ENCODE results near the gene HACD2.

HACD2 gene

GRCh38 chr3:123527046-123527445, 57.8 kb downstream of the HACD2 start:
- no peak overlapping the region for H3K27ac Mint-ChIP-seq
- peaks cover 21% of the 10 kb centered on the region for H3K36me3 Mint-ChIP-seq
- no peak for DNase-seq (ENCODE audit: low spot score in 2 of 2)
- ATAC-seq: no peak
- peaks cover 22% of the 10 kb centered on the region for H3K4me1 Mint-ChIP-seq
- no peaks in the 10 kb centered on the region for H3K9me3 Mint-ChIP-seq
- no peak overlapping the region for H3K4me3 Mint-ChIP-seq

- peaks cover 26% of the 10 kb centered on the region for H3K36me3 Mint-ChIP-seq
- H3K27ac Mint-ChIP-seq: no peak overlapping the region
- H3K4me3 Mint-ChIP-seq: no peak overlapping the region
- no peaks in the 10 kb centered on the region for H3K9me3 Mint-ChIP-seq
- no peak for DNase-seq (ENCODE audit: low spot score in 2 of 2)
- ATAC-seq: no peak
- H3K4me1 Mint-ChIP-seq: peaks cover 28% of the 10 kb centered on the region
Observed at GRCh38 chr3:123526474-123526873, 58.4 kb downstream of the HACD2 start.

GRCh38 chr3:123525433-123525832, 59.4 kb downstream of the HACD2 start:
- Mint-ChIP-seq H3K4me1 (peaks cover 38% of the 10 kb centered on the region), H3K4me3 (no peak overlapping the region), H3K27ac (peak overlapping the region; percentile 23)

GRCh38 chr3:123524981-123525380, 59.9 kb downstream of the HACD2 start:
- Mint-ChIP-seq H3K27ac (no peak overlapping the region), H3K9me3 (no peaks in the 10 kb centered on the region), H3K4me1 (peaks cover 39% of the 10 kb centered on the region), H3K4me3 (no peak overlapping the region), H3K36me3 (peaks cover 27% of the 10 kb centered on the region)
- ATAC-seq (no peak), DNase-seq (ENCODE audit: low spot score in 2 of 2) (no peak)

More at GRCh38 chr3:123525433-123525832, 59.4 kb downstream of the HACD2 start:
- no peaks in the 10 kb centered on the region for H3K9me3 Mint-ChIP-seq
- peaks cover 27% of the 10 kb centered on the region for H3K36me3 Mint-ChIP-seq
- ATAC-seq: peak; percentile 44
- DNase-seq (ENCODE audit: low spot score in 2 of 2): no peak

- Mint-ChIP-seq H3K4me3 (no peak overlapping the region), H3K4me1 (peaks cover 39% of the 10 kb centered on the region), H3K9me3 (no peaks in the 10 kb centered on the region), H3K36me3 (peaks cover 23% of the 10 kb centered on the region), H3K27ac (peak overlapping the region; percentile 73)
- ATAC-seq (no peak), DNase-seq (ENCODE audit: low spot score in 2 of 2) (no peak)
Observed at GRCh38 chr3:123523023-123523412, 61.8 kb downstream of the HACD2 start.

- H3K27ac Mint-ChIP-seq: peak overlapping the region; percentile 73
- ATAC-seq (no peak), DNase-seq (ENCODE audit: low spot score in 2 of 2) (no peak)
- H3K4me3 Mint-ChIP-seq: no peak overlapping the region
- H3K4me1 Mint-ChIP-seq: peaks cover 39% of the 10 kb centered on the region
- H3K9me3 Mint-ChIP-seq: no peaks in the 10 kb centered on the region
- H3K36me3 Mint-ChIP-seq: peaks cover 18% of the 10 kb centered on the region
Observed at GRCh38 chr3:123522320-123523022, 62.4 kb downstream of the HACD2 start.

- H3K9me3 Mint-ChIP-seq: no peaks in the 10 kb centered on the region
- DNase-seq (ENCODE audit: low spot score in 2 of 2): no peak
- no peak for ATAC-seq
- peak overlapping the region; percentile 14 for H3K27ac Mint-ChIP-seq
- no peak overlapping the region for H3K4me3 Mint-ChIP-seq
- H3K36me3 Mint-ChIP-seq: peaks cover 11% of the 10 kb centered on the region
- H3K4me1 Mint-ChIP-seq: peaks cover 39% of the 10 kb centered on the region
Observed at GRCh38 chr3:123521179-123521969, 63.5 kb downstream of the HACD2 start.

- no peaks in the 10 kb centered on the region for H3K9me3 Mint-ChIP-seq
- no peak overlapping the region for H3K4me3 Mint-ChIP-seq
- ATAC-seq (no peak), DNase-seq (ENCODE audit: low spot score in 2 of 2) (no peak)
- peaks cover 10% of the 10 kb centered on the region for H3K36me3 Mint-ChIP-seq
- H3K4me1 Mint-ChIP-seq: peaks cover 34% of the 10 kb centered on the region
- peak overlapping the region; percentile 14 for H3K27ac Mint-ChIP-seq
Observed at GRCh38 chr3:123520656-123521055, 64.2 kb downstream of the HACD2 start.

GRCh38 chr3:123518892-123519485, 65.9 kb downstream of the HACD2 start:
- H3K4me3 Mint-ChIP-seq: no peak overlapping the region

GRCh38 chr3:123511726-123512125, 73.1 kb downstream of the HACD2 start:
- Mint-ChIP-seq H3K36me3 (peaks cover 11% of the 10 kb centered on the region), H3K4me3 (no peak overlapping the region), H3K27ac (no peak overlapping the region), H3K4me1 (peaks cover 5% of the 10 kb centered on the region), H3K9me3 (no peaks in the 10 kb centered on the region)
- DNase-seq (ENCODE audit: low spot score in 2 of 2) (no peak), ATAC-seq (no peak)

More at GRCh38 chr3:123518892-123519485, 65.9 kb downstream of the HACD2 start:
- ATAC-seq: no peak
- H3K4me1 Mint-ChIP-seq: peaks cover 24% of the 10 kb centered on the region
- H3K36me3 Mint-ChIP-seq: peaks cover 10% of the 10 kb centered on the region
- H3K27ac Mint-ChIP-seq: no peak overlapping the region
- no peaks in the 10 kb centered on the region for H3K9me3 Mint-ChIP-seq
- DNase-seq (ENCODE audit: low spot score in 2 of 2): no peak

- H3K4me1 Mint-ChIP-seq: peaks cover 5% of the 10 kb centered on the region
- no peak overlapping the region for H3K27ac Mint-ChIP-seq
- ATAC-seq (no peak), DNase-seq (ENCODE audit: low spot score in 2 of 2) (no peak)
- H3K36me3 Mint-ChIP-seq: peaks cover 6% of the 10 kb centered on the region
- no peak overlapping the region for H3K4me3 Mint-ChIP-seq
- H3K9me3 Mint-ChIP-seq: no peaks in the 10 kb centered on the region
Observed at GRCh38 chr3:123511084-123511483, 73.8 kb downstream of the HACD2 start.

GRCh38 chr3:123508178-123508577, 76.7 kb downstream of the HACD2 start:
- no peak for ATAC-seq
- Mint-ChIP-seq H3K27ac (no peak overlapping the region), H3K9me3 (no peaks in the 10 kb centered on the region), H3K4me1 (peaks cover 5% of the 10 kb centered on the region), H3K36me3 (peaks cover 6% of the 10 kb centered on the region), H3K4me3 (no peak overlapping the region)
- no peak for DNase-seq (ENCODE audit: low spot score in 2 of 2)

GRCh38 chr3:123505820-123506219, 79.0 kb downstream of the HACD2 start:
- ATAC-seq (no peak), DNase-seq (ENCODE audit: low spot score in 2 of 2) (no peak)
- Mint-ChIP-seq H3K9me3 (no peaks in the 10 kb centered on the region), H3K4me3 (no peak overlapping the region), H3K27ac (no peak overlapping the region), H3K36me3 (peaks cover 6% of the 10 kb centered on the region), H3K4me1 (no peaks in the 10 kb centered on the region)

GRCh38 chr3:123503203-123503602, 81.7 kb downstream of the HACD2 start:
- Mint-ChIP-seq H3K9me3 (no peaks in the 10 kb centered on the region), H3K4me3 (no peak overlapping the region), H3K36me3 (peaks cover 21% of the 10 kb centered on the region), H3K27ac (no peak overlapping the region), H3K4me1 (no peaks in the 10 kb centered on the region)
- ATAC-seq (no peak), DNase-seq (ENCODE audit: low spot score in 2 of 2) (no peak)

GRCh38 chr3:123499322-123499721, 85.5 kb downstream of the HACD2 start:
- Mint-ChIP-seq H3K9me3 (no peaks in the 10 kb centered on the region), H3K27ac (no peak overlapping the region), H3K4me1 (no peaks in the 10 kb centered on the region), H3K36me3 (peaks cover 42% of the 10 kb centered on the region), H3K4me3 (no peak overlapping the region)
- DNase-seq (ENCODE audit: low spot score in 2 of 2) (no peak), ATAC-seq (no peak)

Measured in stimulated activated effector memory CD8-positive, alpha-beta T cell treated with anti-CD3 and anti-CD28 coated beads, Interleukin-12 subunit alpha, Interleukin-12 subunit beta, amount 100 ng/mL, for 72 hours (primary cell).